ENCODE data around the gene SPNS1.
"Not testable (repeated sequence)": the region's sequence is repeated elsewhere in the genome, so short reads cannot be mapped to it uniquely, and the experiment has no call there.

SPNS1 gene

GRCh38 chr16:28991687-28992086 is 17.1 kb downstream of the SPNS1 start:
- no peak for DNase-seq

- no peak for DNase-seq
Observed at GRCh38 chr16:28992496-28992895, 17.9 kb downstream of the SPNS1 start.

DNA sequence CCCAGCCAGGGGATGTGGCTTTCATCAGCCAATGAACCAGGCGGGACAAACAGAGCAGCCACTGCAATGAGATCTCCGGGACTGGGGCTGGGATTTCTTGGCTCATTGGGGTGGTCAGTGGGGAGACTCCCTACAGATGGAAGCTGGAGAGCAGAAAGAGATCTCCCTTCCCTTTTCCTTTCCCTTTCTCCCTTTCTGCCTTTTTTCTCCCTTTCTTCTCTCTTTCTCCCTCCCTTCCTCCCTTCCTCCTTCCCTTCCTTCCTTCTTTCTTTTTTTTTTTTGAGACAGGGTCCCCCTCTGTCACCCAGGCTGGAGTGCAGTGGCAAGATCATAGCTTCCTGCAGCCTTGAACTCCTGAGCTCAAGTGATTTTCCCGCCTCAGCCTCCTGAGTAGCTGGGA is 24.3 kb downstream of the SPNS1 start:
- DNase-seq, result no peak

GRCh38 chr16:28999577-28999976 is 25.0 kb downstream of the SPNS1 start:
- no peak for DNase-seq

GRCh38 chr16:29000019-29000418 is 25.4 kb downstream of the SPNS1 start:
- DNase-seq, result no peak

DNA sequence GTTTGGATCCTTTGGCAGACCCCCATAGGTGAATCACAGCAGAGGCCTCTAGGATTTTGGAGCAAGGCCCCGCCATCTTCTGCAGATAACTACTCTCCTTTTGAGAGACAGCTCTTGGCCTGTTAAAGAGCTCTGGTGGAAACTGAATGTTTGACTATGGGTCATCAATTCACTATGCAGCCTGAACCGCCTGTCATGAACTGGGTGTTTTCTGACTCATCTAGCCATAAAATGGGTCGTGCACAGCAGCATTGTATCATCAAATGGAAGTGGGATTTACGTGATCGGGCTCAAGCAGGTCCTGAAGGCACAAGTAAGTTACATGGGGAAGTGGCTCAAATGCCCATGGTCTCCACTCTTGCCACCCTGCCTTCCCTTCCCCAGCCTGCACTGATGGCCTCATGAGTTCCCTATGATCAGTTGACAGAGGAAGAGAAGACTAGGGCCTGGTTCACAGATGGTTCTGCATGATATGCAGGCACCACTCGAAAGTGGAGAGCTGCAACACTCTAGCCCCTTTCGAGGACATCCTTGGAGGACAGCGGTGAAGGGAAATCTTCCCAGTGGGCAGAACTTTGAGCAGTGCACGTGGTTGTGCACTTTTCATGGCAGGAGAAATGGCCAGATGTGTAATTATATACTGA is 30.0 kb downstream of the SPNS1 start:
- not testable (repeated sequence) for DNase-seq

DNA sequence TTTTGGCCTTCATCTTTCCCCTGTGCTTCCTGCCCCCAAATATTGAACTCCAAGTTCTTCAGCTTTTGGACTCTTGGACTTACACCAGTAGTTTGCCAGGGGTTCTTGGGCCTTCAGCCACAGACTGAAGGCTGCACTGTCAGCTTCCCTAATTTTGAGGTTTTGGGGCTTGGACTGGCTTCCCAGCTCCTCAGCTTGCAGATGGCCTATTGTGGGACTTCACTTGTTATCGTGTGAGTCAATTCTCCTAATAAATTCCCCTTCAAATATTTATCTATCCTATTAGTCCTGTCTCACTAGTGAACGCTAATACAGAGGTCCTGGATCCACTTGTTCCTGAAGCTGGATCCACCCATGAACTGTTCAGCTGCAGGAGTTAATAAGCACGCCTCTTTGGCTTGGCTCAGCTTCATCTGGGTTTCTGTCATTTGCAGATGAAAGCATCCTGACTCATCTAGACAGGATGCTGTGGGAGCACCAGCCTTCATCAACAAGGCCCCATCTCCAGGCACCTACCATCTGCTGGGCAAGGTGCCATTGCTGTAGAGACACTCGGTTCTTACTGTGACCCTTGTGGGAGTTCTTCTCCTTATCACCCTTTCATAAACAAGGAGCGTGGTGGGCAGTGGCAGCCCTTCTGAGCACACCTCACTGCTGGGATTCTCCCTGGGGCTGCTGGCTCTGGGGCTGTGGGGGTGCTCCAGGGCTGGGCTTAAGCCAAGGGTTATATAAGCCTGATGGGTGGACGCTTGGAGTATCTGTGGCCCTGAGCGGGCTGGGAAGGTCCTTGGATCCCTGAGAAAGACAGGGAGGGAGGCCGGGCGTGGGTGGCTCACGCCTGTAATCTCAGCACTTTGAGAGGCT is 33.4 kb downstream of the SPNS1 start:
- DNase-seq, result no peak

DNA sequence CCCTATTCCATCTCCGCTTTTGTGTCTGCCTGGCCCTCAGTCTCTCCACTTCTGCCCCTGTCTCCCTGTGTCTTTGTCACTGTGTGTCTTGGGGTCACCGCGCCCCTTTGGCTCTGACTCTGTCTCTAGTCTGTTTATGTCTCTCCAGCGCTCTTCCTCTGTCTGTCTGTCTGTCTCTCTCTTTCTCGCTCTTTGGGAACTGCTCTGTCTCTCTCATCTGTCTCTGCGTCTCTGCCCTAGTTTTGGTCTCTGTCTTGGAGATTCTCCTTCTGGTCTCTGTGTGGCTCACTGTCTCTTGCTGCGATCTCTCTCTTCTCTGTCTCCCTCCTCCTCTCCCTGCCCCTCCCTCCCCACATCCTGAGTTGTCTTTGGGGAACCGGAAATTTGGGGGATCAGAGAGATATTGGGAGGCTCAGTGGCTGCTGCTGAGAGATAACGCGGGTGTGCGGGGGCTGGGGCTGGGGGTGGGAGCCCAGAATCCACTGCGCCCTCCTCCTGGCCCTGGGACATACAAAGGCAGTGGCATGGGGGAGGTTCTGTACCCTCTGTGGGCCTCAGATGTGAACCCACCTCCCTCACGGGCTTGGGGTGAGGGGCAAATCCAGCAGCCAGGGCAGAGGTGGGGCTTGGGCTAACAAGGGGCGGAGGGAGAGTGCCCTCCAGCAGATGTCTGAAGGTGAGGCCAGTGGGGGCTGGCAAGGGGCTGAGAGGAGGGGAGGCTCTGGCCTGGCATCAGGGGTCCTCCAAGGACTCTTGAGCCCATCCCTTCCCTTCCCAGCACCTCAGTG is 34.7 kb downstream of the SPNS1 start:
- no peak for DNase-seq

DNA sequence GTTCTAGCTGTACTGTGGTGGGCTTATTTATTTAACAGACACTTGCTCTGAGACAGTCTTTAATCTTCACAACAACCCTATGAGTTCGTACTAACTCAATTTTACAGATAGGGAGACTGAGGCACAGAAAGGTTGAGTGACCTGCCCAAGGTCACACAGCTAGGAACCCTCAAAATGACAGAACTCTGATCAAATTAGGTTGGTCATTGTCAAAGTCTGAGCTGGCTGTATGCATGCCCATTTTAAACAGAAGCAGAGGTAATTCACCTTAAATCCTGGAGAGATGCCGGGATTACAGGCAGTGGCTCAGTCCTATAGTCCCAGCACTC is 35.2 kb downstream of the SPNS1 start:
- DNase-seq, result no peak

DNA sequence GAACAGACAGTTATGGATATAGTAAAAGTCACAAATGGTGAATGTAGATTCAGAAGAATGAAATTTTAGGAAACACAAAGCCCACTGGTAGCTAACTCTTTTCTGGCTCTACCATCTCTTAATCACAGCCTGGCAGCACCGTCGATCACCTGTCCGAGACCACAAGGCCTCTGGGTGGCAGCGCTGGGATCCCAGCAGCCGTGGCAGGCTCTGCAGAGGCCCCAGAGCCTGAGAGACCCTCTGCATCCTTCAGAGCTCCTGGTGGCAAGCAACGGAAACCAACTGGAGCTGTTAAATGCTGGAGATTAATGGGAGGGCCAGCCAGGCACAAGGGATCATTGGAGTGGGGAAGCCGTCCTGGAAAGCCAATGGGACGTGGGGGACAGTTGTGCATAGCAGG is 36.5 kb downstream of the SPNS1 start:
- no peak for DNase-seq

GRCh38 chr16:29011851-29012250 is 37.3 kb downstream of the SPNS1 start:
- DNase-seq, result no peak

- no peak for DNase-seq
Observed at GRCh38 chr16:29012913-29013553, 38.5 kb downstream of the SPNS1 start.

GRCh38 chr16:29014561-29015069 is 40.0 kb downstream of the SPNS1 start:
- no peak for DNase-seq

- no peak for DNase-seq
Observed at GRCh38 chr16:29022196-29022595, 47.6 kb downstream of the SPNS1 start.

DNA sequence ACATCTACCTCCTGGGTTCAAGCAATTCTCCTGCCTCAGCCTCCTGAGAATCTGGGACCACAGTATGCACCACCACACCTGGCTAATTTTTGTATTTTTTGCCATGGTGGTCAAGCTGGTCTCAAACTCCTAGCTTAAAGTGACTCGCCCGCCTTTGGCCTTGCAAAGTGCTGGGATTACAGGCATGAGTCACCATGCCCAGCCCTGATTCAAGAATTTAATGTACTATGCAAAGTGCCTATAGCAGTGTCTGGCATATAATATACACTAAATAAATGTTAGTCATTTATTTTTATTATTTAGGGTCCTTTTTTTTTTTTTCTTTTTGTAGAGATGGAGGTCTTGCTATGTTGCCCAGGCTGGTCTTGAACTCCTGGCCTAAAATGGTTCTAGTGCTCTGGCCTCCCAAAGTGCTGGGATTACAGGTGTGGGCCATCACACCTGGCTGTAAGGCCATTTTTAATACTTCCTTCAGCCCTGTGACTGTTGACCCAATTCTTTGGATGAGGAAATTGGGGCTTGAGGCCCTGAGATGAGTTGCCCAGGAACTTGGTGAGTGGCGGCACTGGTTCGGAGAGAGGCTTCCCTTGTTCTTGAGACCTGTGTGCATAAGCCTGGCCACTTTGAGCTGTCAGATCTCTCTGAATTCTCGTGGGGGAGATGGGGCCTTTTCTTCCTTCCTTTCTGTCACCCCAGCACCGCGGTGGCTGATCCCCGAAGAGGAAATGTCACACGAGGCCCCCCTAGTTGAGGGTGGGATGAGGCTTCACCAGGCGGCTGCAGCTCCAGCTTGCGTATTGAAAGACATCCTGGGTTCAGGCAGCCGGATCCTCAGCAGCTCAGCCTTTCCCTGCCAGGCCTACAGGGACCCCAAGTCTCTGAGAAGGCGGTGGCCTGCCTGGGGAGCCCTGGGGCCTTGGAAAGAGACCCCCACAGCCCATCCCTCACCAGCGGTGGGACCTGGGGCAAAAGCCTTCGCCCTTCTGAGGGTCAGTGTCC is 49.0 kb downstream of the SPNS1 start:
- DNase-seq, result no peak

DNA sequence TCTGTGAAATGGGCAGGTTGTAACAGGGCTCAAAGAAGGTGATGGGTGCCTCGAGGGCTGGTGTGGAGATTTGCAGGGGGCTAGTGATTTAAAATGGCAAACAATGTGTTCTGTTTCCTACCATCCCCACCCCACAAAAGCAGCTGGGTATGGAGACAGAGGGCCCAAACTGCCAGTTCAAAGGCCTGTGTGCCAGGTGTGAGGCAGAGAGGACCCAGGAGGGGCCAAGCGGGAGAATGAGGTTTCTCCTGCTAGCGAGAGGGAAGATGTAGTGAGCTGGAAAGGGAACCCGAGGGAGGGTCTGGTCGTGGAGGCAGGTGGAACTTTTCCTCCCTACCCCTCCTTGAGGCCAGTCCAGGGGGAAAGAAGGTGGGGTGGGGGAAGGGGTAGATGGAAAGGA is 49.7 kb downstream of the SPNS1 start:
- DNase-seq, result no peak

DNA sequence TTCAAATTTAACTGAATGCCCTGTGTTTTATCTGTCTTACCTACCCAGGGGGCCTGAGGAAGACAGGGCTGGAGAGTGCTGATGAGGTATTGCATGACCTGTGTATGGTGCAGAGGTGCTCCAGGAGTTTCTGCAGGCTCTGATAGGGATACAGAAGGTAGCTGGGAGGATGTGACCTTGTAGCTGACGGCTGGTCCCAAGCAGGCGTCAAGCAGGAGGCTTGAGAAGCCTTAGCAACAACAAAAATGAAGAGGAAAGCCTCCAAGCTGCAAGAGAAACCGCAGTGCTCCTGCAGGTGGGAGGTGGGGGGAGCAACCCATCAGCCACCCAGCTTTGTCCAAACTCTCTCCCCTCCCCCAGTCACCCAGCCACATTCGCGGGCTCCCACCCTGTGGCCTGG is 50.6 kb downstream of the SPNS1 start:
- no peak for DNase-seq

- DNase-seq, result no peak
Observed at GRCh38 chr16:29025735-29026134, 51.2 kb downstream of the SPNS1 start.

- DNase-seq, result no peak
Observed at GRCh38 chr16:29028457-29029167, 54.0 kb downstream of the SPNS1 start.

- no peak for DNase-seq
Observed at GRCh38 chr16:29029168-29029994, 54.8 kb downstream of the SPNS1 start.

Data from left hindlimb (tissue), 1 donor.